ENCODE measurements around the gene PATL2.

Gene PATL2

GRCh38 chr15:44666210-44667038, 44.7 kb downstream of the PATL2 start:
- no peak for TF ChIP-seq CTCF (IDR thresholded peaks at IDR 0.05; ENCODE audit: low read depth, low read length)
- H3K27me3 ChIP-seq (ENCODE audit: insufficient read depth, low read depth, severe bottlenecking) = no peaks in the 10 kb centered on the region
- H3K4me3 ChIP-seq (ENCODE audit: low read depth, low read length) = no peak overlapping the region
- no peak overlapping the region for H3K27ac ChIP-seq
- H3K36me3 ChIP-seq = no peaks in the 10 kb centered on the region; the same call in 1 of the 2 replicates
- H3K9me3 ChIP-seq (ENCODE audit: severe bottlenecking) = no peaks in the 10 kb centered on the region
- no peak for DNase-seq

- peak; percentile 93 for TF ChIP-seq CTCF (IDR thresholded peaks at IDR 0.05; ENCODE audit: low read depth, low read length)
Measured at GRCh38 chr15:44663410-44664308, 47.5 kb downstream of the PATL2 start, which contains the start of gene SPG11. SPG11 (minus strand) TSS chr15:44663662; CDS start chr15:44663647, 15 bp downstream.

GRCh38 chr15:44662478-44663409, 48.4 kb downstream of the PATL2 start:
- no peak for TF ChIP-seq CTCF (IDR thresholded peaks at IDR 0.05; ENCODE audit: low read depth, low read length)
- Histone ChIP-seq H3K27me3 (ENCODE audit: insufficient read depth, low read depth, severe bottlenecking) (no peaks in the 10 kb centered on the region), H3K4me3 (ENCODE audit: low read depth, low read length) (peak overlapping the region; percentile 90), H3K36me3 (peaks cover 9% of the 10 kb centered on the region), H3K9me3 (ENCODE audit: severe bottlenecking) (no peaks in the 10 kb centered on the region), H3K27ac (peak overlapping the region; percentile 89)
- peak; percentile 65 for DNase-seq

More at GRCh38 chr15:44663410-44664308, 47.5 kb downstream of the PATL2 start, which contains the start of gene SPG11:
- DNase-seq = peak; percentile 99
- H3K9me3 ChIP-seq (ENCODE audit: severe bottlenecking) = no peaks in the 10 kb centered on the region
- H3K27ac ChIP-seq = peak within 1 kb of the TSS; percentile 89
- peak within 1 kb of the TSS; percentile 90 for H3K4me3 ChIP-seq (ENCODE audit: low read depth, low read length)
- peaks cover 9% of the 10 kb centered on the region for H3K36me3 ChIP-seq
- H3K27me3 ChIP-seq (ENCODE audit: insufficient read depth, low read depth, severe bottlenecking) = no peaks in the 10 kb centered on the region

- H3K27ac ChIP-seq = no peak overlapping the region
Measured at GRCh38 chr15:44661576-44661975, 49.5 kb downstream of the PATL2 start.

More at GRCh38 chr15:44661576-44661975, 49.5 kb downstream of the PATL2 start:
- H3K27me3 ChIP-seq (ENCODE audit: insufficient read depth, low read depth, severe bottlenecking) = no peaks in the 10 kb centered on the region
- TF ChIP-seq CTCF (IDR thresholded peaks at IDR 0.05; ENCODE audit: low read depth, low read length) = no peak
- no peak for DNase-seq
- no peak overlapping the region for H3K4me3 ChIP-seq (ENCODE audit: low read depth, low read length)
- no peaks in the 10 kb centered on the region for H3K9me3 ChIP-seq (ENCODE audit: severe bottlenecking)
- H3K36me3 ChIP-seq = peaks cover 9% of the 10 kb centered on the region
